Midbrain (tissue), 1 donor: ENCODE measurements around the gene DNAH14.
"Not testable (repeated sequence)": the region's sequence is repeated elsewhere in the genome, so short reads cannot be mapped to it uniquely, and the experiment has no call there.

Experiments
- DNase-seq: peaks from one replicate; lab custom pipeline; 2025; lab: John Stamatoyannopoulos, UW

Gene DNAH14

DNA sequence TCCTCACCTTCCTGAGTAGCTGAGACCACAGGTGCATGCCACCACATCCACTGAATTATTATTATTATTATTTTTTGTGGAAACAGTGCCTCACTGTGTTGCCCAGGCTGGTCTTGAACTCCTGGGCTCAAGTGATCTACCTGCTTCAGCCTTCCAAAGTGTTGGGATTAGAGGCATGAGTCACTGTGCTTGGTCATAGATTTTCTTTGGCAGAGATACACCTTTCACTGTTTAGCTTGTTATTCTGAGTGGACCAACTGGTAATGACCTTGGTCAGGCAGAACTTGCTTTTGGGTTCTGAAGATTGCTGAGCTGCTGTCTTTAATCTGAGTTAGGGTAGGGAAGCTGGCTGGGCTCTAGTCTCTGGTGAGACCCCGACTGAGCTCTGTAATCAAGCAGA is 66.8 kb downstream of the DNAH14 start:
- DNase-seq = no peak

DNA sequence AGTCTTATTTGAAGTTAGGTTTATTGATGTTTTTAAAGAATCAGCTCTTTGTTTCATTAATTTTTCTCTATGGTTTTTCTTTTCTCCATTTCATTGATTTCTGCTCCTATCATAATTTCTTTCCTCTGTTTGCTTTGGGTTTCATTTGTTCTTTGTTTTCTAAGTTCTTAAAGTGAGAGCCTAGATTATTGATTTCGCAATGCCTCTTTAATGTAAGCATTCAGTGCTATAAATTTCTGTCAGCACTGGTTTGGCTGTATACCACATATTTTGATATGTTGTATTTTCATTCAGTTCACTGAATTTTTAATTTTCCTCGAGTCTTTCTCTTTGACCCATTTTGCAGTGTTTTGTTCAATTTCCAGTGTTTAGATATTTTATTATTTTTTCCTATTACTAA is 68.7 kb downstream of the DNAH14 start:
- no peak for DNase-seq

DNA sequence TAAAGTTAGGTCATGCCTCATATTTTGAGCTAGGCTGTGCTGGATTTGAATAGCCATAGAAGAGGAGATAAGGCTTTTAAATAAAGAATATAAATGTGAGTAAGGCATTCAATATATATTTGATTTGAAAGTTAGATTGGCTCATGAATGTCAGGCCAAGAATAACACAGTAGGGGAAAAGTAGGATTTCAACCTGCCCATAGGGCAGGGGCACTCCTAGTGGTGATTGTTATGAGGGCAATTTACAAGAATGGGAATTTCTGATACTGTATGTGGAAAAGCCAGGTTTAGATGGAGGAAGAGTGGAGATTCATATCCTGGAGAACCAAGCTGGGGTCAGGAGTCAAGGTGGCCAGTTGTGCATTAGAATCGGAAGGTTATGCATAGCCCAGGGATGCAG is 74.9 kb downstream of the DNAH14 start:
- DNase-seq = no peak

DNA sequence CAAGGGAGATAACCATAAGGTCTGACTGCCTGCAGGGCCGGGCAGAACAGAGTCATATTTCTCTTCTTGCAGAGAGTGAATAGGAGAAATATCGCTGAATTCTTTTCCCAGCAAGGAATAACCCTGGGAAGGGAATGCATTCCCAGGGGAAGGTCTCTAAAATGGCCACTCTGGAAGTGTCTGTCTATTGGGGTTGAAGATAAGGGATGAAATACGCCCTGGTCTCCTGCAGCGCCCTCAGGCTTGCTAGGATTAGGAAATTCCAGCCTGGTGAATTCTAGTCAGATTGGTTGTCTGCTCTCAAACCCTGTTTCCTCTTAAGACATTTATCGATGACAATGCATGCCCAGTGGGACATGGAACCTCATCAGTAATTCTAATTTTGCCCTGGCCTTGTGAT is 76.9 kb downstream of the DNAH14 start:
- DNase-seq = not testable (repeated sequence)

DNA sequence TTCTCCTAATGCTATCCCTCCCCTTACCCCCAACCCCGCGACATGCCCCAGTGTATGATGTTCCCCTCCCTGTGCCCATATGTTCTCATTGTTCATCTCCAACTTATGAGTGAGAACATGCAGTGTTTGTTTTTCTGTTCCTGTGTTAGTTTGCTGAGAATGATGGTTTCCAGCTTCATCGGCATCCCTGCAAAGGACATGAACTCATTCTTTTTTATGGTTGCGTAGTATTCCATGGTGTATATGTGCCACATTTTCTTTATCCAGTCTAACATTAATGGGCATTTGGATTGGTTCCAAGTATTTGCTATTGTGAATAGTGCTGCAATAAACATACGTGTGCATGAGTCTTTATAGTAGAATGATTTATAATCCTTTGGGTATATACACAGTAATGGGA is 78.6 kb downstream of the DNAH14 start:
- not testable (repeated sequence) for DNase-seq

DNA sequence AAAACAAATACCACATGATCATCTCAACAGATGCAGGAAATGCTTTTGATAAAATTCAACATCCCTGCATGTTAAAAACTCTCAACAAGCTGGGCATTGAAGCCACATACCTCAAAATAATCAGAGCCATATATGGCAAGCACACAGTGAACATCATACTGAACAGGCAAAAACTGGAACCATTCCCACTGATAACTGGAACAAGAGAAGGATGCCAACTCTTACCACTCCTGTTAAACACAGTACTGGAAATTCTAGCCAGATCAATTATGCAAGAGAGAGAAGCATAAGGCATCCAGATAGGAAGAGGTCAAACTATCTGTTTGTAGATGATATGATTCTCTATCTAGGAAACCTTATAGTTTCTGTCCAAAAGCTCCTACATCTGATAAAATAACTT is 91.6 kb downstream of the DNAH14 start:
- DNase-seq = no peak

DNA sequence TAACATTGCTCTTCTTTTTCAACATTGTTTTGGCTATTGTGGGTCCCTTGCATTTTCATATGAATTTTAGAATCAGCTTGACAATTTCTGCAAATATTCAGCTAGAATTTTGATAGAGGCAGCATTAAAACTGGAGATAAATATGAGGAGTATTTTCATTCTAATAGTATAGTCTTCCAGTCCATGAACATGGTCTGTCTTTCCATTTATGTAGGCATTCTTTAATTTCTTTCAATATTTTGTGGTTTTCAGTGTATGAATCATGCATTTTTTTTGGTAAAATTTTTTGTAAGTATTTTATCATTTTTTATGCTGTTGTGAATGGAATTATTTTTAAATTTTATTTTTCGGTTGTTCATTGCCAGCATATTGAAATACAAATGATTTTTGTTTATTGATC is 97.2 kb downstream of the DNAH14 start:
- no peak for DNase-seq

DNA sequence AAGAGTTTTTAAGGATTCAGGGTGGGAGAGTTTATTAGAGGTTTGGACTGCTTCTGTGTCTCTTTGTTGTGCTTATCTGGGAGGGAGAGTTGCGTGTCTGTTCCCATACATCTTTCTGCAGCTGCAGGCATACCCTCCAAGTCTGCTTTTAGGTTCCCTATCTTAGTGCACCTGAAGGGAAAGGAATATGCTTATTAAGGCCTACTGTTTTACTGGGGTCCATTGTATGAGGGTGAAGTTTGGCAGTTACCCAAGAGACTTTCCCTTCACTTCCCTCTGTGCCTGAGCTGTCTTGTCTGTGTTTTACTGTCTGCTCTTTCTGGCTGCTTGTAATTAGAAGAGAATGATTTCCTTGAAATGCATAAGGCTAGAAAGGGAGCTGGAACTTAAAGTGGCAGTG is 107.0 kb downstream of the DNAH14 start:
- not testable (repeated sequence) for DNase-seq

DNA sequence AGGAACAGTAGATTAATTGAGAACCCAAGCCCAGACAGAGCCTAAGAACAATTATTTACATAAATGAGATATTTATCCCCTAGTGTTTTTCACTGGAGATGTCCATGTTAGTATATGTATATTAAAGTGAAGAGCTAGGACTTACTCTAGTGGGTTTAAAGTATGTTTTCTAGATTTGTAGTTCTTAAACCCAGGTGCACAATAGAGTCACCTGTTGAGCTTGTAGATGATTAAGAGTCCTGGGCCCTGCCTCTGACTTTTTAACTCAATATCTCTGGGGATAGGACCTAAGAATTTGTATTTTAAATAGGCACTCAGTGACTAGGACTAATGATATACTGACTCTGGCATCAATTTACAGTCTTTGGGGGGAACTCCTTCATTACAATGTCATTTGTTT is 112.8 kb downstream of the DNAH14 start:
- no peak for DNase-seq

DNA sequence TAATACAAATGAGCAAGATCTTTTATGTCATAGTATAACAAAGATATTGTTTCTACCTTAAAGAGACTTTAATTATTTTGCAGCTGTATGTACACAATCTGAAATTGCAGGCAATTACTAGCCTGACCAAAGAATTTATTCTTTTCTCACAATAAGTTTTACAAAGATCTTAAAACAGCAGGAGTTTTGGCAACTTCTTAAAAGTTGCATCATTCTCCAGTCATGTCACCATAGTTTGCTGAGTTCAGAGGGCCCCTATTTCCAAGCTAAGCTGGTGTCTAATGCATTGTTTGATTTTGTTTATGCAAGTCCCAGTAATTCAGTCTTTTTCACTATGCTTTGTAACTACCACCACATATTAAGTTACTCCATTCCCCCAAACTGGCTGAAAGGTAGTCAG is 114.8 kb downstream of the DNAH14 start:
- DNase-seq = no peak

DNA sequence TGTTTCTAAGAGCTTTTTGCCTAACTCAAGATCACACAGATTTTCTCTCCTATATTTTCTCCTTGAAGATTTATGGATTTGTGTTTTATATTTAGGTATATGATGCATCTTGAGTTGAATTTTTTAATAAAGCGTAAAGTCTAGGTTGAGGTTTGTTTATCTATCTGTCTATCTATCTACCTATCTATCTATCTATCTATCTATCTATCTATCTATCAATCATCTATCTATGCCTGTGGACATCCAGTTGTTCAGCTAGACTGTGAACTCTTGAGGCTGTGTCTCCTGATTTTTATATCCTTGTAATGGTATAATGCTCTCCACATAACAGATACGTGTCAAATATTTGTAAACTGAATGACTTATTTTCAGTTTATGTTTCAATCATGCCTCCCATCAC is 120.1 kb downstream of the DNAH14 start:
- DNase-seq = no peak

DNA sequence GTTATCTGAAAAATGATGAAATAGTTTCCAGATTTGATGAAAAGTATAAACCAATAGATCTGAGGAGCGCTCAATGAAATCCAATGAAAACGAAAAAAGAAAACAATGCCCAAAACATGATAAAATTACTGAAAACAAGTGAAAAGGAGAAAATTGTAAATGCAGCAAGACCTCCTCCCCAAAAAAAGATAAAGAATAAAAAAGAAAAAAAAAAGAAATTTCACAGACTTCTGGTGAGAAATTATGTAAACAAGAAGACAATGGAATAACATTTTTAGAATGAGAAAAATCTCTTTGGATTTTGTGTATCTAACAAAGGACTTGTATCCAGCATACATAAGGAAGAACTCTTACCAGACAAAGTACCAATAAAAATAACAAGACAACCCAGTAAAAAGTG is 134.2 kb downstream of the DNAH14 start:
- DNase-seq = no peak

DNA sequence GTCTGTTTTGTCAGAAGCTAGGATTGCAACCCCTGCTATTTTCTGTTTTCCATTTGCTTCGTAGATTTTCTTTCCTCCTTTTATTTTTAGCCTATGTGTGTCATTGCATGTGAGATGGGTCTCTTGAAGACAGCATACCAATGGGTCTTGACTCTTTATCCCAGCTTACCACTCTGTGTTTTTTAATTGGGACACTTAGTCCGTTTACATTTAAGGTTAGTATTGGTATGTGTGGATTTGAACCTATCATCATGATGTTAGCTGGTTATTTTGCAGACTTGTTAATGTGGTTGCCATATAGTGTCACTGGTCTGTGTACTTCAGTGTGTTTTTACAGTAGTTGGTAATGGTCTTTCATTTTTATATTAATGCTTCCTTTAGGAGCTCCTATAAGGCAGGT is 141.5 kb downstream of the DNAH14 start:
- DNase-seq = no peak

DNA sequence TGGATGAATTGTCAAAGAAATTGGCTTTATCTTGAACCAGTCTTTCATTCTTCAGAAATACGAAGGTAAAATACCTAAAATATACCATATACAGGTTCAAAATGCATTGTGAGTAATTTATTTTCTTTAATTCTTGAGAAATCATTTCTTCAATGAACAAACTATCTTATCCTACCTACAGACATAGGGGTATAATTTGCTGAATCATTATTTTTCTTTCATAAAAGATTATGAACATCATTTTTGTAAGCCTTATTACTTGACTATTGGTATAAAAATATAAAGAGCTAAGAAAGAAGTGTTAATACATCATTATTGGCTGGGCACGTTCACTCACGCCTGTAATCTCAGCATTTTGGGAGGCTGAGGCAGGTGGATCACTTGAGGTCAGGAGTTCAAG is 167.7 kb downstream of the DNAH14 start:
- no peak for DNase-seq

DNA sequence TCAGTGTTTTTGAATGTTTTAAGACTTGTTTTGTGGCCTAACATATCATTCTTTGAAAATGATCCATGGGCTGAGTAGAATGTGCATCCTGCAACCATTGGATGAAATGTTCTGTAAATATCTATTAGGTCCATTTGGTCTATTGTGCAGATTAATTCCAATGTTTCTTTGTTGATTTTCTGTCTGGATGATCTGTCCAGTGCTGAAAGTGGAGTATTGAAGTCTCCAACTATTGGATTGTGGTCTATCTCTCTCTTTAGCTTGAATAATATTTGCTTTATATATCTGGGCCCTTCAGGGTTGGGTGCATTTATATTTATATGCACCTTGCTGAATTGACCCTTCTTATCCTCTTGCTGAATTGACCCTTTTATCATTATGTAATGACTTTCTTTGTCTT is 181.5 kb downstream of the DNAH14 start:
- no peak for DNase-seq

DNA sequence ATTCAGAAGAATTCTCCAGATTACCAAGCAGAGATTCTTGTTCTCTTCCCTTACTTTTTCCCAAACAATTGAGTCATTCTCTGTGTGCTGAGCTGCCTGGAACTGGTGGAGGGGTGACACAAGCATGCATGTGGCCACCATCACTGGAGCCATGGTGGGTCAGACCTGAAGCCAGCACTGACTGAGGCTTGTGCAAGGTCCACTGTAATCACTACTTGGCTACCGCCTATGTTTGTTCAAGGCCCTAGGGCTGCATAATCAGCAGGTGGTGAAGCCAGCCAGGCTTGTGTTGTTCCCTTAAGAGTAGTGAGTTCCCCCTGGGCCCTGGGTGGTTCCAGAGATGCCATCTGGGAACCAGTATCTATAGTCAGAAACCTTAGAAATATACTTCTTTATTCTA is 183.8 kb downstream of the DNAH14 start:
- DNase-seq = no peak

DNA sequence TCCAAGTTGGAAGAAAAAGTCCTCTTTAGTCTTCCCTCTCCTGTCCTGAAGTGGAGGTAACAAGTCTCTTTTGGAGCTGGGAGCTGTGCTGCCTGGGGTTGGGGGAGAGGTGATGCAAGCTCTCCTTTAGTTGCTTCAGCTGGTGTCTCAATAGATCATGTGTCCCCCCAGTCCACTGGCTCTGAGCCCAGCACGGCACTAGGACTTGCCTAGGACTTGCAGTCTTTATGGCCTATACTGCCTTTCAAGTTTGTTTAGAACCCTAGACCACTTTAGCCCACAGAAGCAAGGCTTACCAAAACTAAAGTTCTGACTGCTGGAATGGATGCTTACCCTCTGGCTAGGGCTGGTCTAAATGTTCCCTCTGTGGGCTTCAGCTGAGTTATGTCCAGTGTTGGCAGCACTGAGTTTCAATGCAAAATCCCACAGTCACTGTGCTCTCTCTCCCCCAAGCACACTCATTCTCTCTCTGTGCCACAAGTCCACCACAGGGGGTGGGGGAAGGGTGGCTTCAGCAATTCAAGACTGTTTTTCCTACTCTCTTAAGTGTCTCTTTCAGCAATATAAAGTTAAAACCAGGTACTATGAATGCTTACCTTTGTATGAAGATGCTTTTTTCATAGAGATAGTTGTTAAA is 185.0 kb downstream of the DNAH14 start:
- DNase-seq = no peak

DNA sequence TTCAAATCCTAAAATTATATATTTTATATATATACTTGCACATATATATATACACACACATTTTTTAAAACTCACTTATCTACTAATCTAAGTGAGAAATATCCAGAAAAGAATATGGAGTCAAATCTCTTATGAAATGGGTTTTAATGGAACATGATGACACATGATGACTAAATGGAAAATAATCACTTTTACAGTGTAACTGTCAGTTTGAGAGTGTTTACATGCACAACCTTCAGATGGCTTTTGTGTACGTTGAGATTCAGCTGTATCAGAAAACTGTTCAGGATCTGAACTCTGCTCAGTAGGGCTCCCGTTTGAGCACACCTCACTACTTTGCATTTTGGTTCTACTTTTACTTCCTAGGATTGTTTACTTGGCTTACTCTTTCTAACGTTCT is 189.8 kb downstream of the DNAH14 start:
- DNase-seq = no peak

DNA sequence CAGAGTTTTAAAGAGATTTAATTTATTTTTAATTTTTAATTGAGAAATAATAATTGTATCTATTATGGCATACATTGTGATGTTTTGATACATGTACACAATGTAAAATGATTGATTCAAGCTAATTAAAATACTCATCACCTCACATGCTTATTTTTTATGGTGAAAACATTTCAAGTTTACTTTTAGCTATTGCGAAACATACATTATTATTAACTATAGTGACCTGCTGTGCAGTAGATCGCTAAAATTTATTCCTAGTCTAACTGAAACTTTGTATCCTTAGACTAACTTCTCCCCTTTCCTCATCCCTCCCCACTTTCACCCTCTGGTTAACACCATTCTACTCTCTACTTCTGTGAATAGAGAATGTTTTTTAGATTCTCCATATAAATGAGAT is 191.6 kb downstream of the DNAH14 start:
- no peak for DNase-seq

DNA sequence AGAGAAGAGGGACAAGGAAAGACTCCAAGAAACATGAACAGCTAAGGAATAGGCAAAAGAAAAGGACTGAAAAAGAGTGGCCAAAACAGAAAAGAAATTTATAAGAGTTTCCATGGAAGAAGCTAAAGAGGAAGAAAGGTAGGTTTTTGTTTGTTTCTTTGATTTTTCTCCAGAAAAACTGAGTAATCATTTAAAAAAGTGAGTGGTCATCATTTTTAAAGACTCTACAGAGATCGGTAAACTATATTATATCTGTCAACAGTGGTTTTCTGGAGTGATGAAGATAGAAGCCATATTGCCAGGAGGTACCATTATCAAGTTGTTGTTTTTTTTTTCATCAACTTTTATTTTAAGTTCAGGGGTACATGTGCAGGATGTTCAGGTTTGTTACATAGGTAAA is 202.4 kb downstream of the DNAH14 start:
- DNase-seq = no peak

DNA sequence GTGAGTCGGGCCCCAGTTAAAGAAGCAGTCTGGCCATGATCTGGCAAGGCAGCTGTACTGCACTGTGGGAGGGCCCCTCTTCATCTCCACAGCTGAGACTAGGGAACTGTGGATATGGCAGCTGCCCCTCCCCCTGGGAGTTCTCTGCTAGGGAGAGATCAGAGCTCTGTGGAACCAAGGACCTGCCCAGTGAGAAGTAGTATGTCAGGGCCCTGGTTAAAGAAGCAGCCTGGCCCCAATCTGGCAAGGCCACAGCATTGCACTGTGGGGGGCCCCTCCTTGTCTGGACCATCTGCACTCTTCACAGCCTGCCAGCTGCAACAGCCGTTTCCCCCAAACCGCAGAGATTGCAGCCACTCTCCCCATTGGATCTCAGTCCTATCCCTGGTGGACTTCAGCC is 208.5 kb downstream of the DNAH14 start:
- no peak for DNase-seq

DNA sequence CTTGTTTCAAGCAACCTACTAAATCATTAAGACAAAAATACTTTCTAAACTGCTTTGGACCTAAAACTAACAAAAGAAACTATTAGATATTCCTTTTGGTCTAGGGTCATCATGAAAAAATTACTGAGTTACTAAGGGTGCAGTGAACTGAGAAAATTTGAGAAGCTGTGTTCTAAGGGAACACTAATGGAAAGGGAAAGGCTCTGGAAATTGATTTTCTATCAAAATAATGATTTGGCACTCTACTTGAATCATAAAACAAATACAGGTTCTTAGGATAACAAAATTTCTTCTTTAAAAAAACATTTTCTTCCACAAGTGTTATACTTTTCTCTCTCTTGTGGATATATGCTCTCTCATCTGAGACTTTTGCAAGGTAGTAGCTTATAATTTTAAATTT is 213.5 kb downstream of the DNAH14 start:
- DNase-seq = no peak

DNA sequence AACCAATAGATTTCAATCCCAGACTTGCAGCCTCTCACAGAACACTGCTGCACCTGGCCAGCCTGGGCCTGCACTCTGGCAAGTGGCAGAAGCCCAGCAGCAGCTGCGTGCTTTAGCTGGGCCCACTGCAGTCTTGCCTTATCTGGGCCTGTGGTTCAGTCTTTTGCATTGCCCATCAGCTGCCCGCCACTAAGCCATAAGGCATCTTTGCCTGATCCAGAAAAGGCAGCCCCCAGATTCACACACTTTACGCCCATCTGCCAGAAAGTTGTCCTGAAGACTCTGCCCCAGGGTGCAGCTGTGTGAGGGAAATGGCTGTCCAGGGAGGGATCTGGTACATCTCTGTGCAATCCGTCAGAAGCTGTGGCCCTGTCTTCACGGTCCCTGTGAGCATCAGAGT is 217.0 kb downstream of the DNAH14 start:
- DNase-seq = no peak

DNA sequence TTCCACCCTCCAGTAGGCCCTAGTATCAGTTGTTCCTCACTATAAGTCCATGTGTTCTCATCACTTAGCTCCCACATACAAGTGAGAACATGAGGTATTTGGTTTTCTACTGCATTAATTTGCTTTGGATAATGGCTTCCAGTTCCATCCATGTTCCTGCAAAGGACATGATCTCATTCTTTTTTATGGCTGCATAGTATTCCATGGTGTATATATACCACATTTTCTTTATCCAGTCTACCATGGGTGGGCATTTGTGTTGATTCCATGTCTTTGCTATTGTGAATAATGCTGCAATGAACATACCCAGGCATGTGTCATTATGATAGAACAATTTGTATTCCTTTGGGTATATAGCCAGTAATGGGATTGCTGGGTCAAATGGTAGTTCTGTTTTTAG is 218.3 kb downstream of the DNAH14 start:
- not testable (repeated sequence) for DNase-seq

DNA sequence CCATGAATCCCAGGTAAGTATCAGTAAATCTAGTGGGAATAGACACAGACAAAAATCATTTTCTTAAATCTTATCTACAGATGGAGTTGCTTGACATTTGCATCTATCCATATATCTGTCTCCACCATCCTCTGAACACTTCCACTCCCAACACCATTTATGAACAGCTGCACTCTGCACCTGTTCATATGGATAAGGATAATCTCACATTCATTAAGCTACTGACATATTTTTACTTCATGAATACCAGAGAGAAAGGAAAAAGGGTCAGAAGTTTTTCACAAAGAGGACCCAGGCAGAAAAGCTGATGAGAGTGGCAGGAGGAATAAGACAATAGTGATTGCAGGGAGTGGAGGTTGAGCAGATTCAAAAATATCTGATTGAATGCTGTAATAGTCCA is 222.6 kb downstream of the DNAH14 start:
- no peak for DNase-seq
